Heart left ventricle (tissue), 16 donors: Measurements from ENCODE around the gene SF3B4. TPM values are rescaled to one million over a fixed set of nuclear protein-coding genes. Genes with fewer than 3 reads are reported as not detected.

Experiments used
- ATAC-seq, 4 donors: fragments of 200-7000 bp; cut with Tn5 transposase; one replicate each; pipeline ENCODE4 v1.9.1; 2020 to 2022; ENCODE audit warnings: moderate library complexity in 4 of 4, mild to moderate bottlenecking in 3 of 4, moderate number of reproducible peaks in 1 of 4
- DNase-seq, 5 donors: peaks; one replicate each; pipeline ENCODE4 v3.0.0-alpha.2; 2020
- H3K27ac ChIP-seq, 12 donors: fragments of 200-600 bp; sonication (generic) in 4 of 12; one replicate each; pipeline versions ENCODE4 v1.5.0 to v1.8.0; 2016 to 2022; ENCODE audit warnings: mild to moderate bottlenecking in 2 of 12
- H3K27me3 ChIP-seq, 9 donors: fragments of 200-600 bp; sonication (generic) in 2 of 9; one replicate each; pipeline versions ENCODE4 v1.5.1 to v1.8.0; 2016 to 2022; ENCODE audit warnings: mild to moderate bottlenecking in 3 of 9
- H3K36me3 ChIP-seq, 9 donors: fragments of 200-600 bp; sonication (generic) in 2 of 9; one replicate each; pipeline versions ENCODE4 v1.5.0 to v1.8.0; 2018 to 2022; ENCODE audit warnings: mild to moderate bottlenecking in 2 of 9
- H3K4me1 ChIP-seq, 12 donors: fragments of 200-600 bp; sonication (generic) in 4 of 12; one replicate each; pipeline versions ENCODE4 v1.5.0 to v1.8.0; 2016 to 2022; ENCODE audit warnings: mild to moderate bottlenecking in 3 of 12
- H3K4me3 ChIP-seq, 12 donors: fragments of 200-600 bp; sonication (generic) in 4 of 12; one replicate each; pipeline versions ENCODE4 v1.5.0 to v1.8.0; 2017 to 2022; ENCODE audit warnings: mild to moderate bottlenecking in 9 of 12, moderate library complexity in 4 of 12
- H3K9me3 ChIP-seq, 12 donors: fragments of 200-600 bp; sonication (generic) in 4 of 12; one replicate each; pipeline versions ENCODE4 v1.5.0 to v1.8.0; 2016 to 2022; ENCODE audit warnings: mild to moderate bottlenecking in 1 of 12
- POLR2A ChIP-seq, 2 donors: fragments of 450-650 bp; IDR thresholded peaks; one replicate each; pipeline ENCODE4 v1.6.1; 2017; ENCODE audit warnings: antibody characterized with exemption in 2 of 2, mild to moderate bottlenecking in 2 of 2, moderate library complexity in 2 of 2
- WGBS, 4 donors: extraction: QIAGEN DNeasy Blood & Tissue Kit in 2 of 4; methylation state at CpG; one replicate each; pipeline versions ENCODE4 v1.1.5 to v1.1.7; 2013 to 2018; 5-methylcytosine and 5-hydroxymethylcytosine counted together
- intact Hi-C, 10 donors: fragments of 100-400 bp; cut with DNase I; formaldehyde crosslinking; loops; one replicate each; pipeline versions ENCODE4 v1.11.1 to v1.14.2; 2022
- polyA plus RNA-seq, 2 donors: library from polyadenylated mRNA; stranded (reverse); fragments of 200-250 nt; gene quantifications; one replicate each; pipeline ENCODE4 v1.2.3, GENCODE V29; 2013
- total RNA-seq, 9 donors: library from RNA; depleted of rRNA in 2 of 9; stranded (reverse); fragments of >200 nt in 2 of 9; fragmentation: NEBNext Ultra II Directional in 3 of 9; extraction: Animal tissue kit (Norgen Biotek cat#: 25700) in 3 of 9; gene quantifications; one replicate each; pipeline versions ENCODE4 v1.1.0 to v1.2.4, GENCODE V29; 2016 to 2023
- TF ChIP-seq, protein P1 (sequence below), 12 donors: fragments of 200-600 bp; sonication (generic) in 4 of 12; IDR thresholded peaks; one replicate each; pipeline versions ENCODE4 v1.5.0 to v1.8.0; 2018 to 2022; ENCODE audit warnings: antibody characterized with exemption in 12 of 12, mild to moderate bottlenecking in 5 of 12
- donor health status: ischemic (EF 13 %, LVEDD 7.1; RV severe dilation, severe dysfunction).
- donor health status: healthy with polysubstance abuse.
- donor health status: DM: no; HTN: yes; CAD: no.
- donor health status: DM: no; HTN: no; CAD: no.
- donor health status: ischemic (EF 25% LVEDD 6.9; RV normal size, moderate dysfunction).
- donor health status: ischemic (EF 25% LVEDD 5.7; RV mildly dilated, moderate dysfunction).
- donor health status: healthy.
- donor health status: DM: yes; HTN: yes; CAD: no.
- donor health status: ischemic (EF 35%, LVEDD 5.7; RV mildly dilated, moderate dysfunction).
- donor health status: nonischemic (EF 11% LVEDD 7.7; RV severe dilation, severe dysfunction).
- donor health status: DM: yes; HTN: yes; CAD: no.
- donor health status: PGD.
- donor health status: ischemic (EF 29% LVEDD 5.4; RV normal size, mild dysfunction).
- donor health status: nonischemic (EF 23%, LVEDD 6.1; RV moderate dilation, normal function).

The SF3B4 gene
- total and polyA plus RNA-seq, 11 donors: 10.2 to 32.7 (median 23.1) TPM

DNA sequence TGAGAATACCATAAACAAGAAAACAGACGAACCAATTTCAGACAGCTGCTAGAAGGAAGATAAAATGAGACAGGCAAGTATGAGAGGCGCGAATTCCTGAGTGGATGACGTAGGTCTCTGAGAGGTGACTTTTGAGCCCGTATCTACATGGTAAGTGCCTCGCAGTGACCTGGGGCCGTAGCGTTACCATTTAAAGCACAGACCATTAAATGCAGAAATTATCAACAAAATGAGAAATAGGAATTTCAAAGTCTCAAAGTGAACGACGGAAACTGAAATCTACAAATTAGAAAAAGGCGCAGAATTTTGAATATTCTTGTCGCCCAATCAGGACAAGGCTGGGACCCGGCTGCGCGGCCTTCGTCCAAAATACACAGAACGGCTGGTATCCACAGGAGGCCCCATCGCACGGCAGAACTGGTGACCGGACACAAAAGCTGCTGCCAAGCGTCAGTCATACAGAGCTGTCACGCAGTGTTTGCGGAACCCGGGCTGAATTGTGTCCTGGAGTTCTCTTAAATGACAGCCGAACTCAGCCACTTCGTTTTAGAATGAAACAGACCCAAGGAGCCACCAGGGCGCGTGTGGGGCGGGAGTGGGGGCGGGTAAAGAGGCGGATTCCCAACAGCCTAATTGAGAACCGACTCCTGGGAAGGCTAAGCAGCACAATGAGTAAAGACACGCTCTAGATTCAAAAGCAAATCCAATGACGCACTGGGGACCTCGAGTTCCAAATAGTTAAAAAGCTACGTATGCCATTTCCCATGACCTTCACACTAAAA lies 42.1 kb downstream of the SF3B4 start:
- no peaks in the 10 kb centered on the region for H3K9me3 ChIP-seq
- 0 to 1% (median 0%) methylated on average over 36 of the region's 36 CpGs for WGBS, 4 donors
- H3K27me3 ChIP-seq: no peaks in the 10 kb centered on the region
- peak in 1 of 2 donors; percentile 44 for TF ChIP-seq POLR2A (IDR thresholded peaks at IDR 0.05)
- TF ChIP-seq, protein P1, sequence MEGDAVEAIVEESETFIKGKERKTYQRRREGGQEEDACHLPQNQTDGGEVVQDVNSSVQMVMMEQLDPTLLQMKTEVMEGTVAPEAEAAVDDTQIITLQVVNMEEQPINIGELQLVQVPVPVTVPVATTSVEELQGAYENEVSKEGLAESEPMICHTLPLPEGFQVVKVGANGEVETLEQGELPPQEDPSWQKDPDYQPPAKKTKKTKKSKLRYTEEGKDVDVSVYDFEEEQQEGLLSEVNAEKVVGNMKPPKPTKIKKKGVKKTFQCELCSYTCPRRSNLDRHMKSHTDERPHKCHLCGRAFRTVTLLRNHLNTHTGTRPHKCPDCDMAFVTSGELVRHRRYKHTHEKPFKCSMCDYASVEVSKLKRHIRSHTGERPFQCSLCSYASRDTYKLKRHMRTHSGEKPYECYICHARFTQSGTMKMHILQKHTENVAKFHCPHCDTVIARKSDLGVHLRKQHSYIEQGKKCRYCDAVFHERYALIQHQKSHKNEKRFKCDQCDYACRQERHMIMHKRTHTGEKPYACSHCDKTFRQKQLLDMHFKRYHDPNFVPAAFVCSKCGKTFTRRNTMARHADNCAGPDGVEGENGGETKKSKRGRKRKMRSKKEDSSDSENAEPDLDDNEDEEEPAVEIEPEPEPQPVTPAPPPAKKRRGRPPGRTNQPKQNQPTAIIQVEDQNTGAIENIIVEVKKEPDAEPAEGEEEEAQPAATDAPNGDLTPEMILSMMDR (IDR thresholded peaks at IDR 0.05): peak in 1 of 12 donors; percentile 8
- DNase-seq: peak; percentile 88 to 92 (median 89)
- peak overlapping the region; percentile 80 to 100 (median 97) for H3K27ac ChIP-seq
- peak; percentile 56 to 71 (median 64) for ATAC-seq
- peaks cover 0 to 29% (median 19%) of the 10 kb centered on the region in 12 donors for H3K4me1 ChIP-seq
- H3K36me3 ChIP-seq: no peaks in the 10 kb centered on the region
- intact Hi-C loops: no loop called here
- H3K4me3 ChIP-seq: peak overlapping the region; percentile 53 to 86 (median 67)

DNA sequence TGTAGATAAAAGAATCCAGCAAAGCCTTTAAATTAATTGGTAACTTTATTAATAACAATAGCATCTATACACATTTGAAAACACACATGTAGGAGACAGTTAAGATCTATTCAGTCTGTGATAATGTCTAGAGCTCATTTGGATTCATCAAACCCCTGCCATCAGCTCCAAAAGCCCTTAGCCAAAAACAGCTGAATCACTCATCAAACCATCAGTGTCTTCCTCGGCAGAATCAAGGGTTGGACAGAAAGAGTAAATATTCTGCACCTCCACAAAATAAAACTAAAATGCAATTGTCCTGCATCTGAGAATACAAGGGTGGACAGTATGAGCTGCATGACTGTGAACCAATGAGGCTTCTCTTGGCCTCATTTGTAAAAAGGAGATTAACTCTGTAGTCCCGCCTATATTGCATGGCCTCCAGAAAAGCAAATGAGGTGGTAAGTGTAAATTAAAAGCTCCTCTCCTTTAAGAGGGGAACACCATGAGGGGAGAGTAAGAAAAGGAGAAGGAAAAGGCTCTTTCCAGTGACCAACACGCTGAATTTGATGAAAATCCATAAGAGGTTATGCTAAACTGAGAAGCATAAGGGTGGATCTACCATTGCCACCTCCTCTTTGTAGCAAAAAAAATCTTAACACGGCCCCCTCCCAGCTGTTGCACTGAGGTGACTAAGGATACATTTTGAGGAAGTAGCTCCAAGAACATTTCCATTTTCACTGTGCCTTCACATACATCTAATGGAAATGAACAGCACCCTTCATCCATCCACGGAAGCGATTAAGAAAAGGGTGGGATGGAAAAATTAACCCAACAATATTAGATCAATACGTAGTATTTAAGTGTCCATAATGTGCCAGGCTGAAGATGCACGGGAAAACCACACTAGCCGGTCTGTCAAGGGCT lies 42.9 kb downstream of the SF3B4 start:
- intact Hi-C loops: no loop called here
- ATAC-seq (no peak), DNase-seq (no peak)
- H3K4me3 ChIP-seq: peak overlapping the region; percentile 53 to 86 (median 67)
- no peak for TF ChIP-seq POLR2A (IDR thresholded peaks at IDR 0.05)
- TF ChIP-seq, protein P1 (IDR thresholded peaks at IDR 0.05): no peak
- 5 to 12% (median 10%) methylated on average over 9 of the region's 9 CpGs for WGBS, 4 donors
- peaks cover 0 to 29% (median 19%) of the 10 kb centered on the region in 12 donors for H3K4me1 ChIP-seq
- no peaks in the 10 kb centered on the region for H3K27me3 ChIP-seq
- no peaks in the 10 kb centered on the region for H3K9me3 ChIP-seq
- peak overlapping the region; percentile 80 to 100 (median 97) for H3K27ac ChIP-seq
- H3K36me3 ChIP-seq: no peaks in the 10 kb centered on the region

DNA sequence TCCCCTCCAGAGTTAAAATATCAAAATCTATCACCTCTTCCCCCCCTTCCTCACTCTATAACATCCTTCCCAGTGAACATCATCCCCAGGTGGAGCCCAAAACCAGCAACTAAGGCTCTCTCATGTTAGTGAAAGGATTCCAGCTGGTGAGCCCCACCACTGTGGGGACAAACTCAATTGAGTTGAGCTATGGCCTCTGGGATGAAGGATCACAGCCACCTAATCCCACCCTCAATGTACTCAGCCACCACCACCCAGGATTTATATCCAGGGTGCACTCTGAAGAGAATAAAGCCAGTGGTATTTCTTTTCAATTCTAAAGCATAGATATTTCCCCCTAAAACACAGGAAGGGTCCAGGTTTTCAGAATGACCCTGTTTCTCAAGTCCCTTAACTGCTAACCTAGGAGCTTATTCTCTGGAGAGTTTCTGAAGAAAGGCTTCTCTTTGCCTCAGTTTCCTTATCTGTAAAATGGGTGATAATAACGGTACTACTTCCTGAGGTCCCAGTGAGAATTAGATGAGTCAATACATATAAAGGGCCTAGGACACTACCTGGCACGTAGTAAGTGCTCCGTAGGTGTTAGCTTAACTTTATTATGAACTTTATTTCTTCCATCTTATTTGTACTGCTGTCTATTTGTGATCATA lies 43.9 kb downstream of the SF3B4 start:
- intact Hi-C loops: no loop called here
- 75 to 78% (median 78%) methylated on average over 3 of the region's 3 CpGs for WGBS, 4 donors
- Histone ChIP-seq H3K27ac (peak overlapping the region in 3 of 12 donors; percentile 93 to 100 (median 96)), H3K9me3 (no peaks in the 10 kb centered on the region), H3K4me3 (peak overlapping the region in 8 of 12 donors; percentile 65 to 86 (median 70)), H3K36me3 (no peaks in the 10 kb centered on the region), H3K27me3 (no peaks in the 10 kb centered on the region), H3K4me1 (peaks cover 0 to 29% (median 17%) of the 10 kb centered on the region in 12 donors)
- ATAC-seq (no peak), DNase-seq (no peak)
- no peak for TF ChIP-seq POLR2A (IDR thresholded peaks at IDR 0.05)
- TF ChIP-seq, protein P1 (IDR thresholded peaks at IDR 0.05): no peak
